Activated T-cell treated with anti-CD3 and anti-CD28 coated beads, Interleukin-2, amount 50 U/mL, for 48 hours (primary cell): ENCODE measurements around the gene SLC7A14.

Source experiments
- DNase-seq, 2 experiments: peaks; one replicate each; pipeline ENCODE4 v3.0.0-alpha.2; 2020

SLC7A14 gene

DNA sequence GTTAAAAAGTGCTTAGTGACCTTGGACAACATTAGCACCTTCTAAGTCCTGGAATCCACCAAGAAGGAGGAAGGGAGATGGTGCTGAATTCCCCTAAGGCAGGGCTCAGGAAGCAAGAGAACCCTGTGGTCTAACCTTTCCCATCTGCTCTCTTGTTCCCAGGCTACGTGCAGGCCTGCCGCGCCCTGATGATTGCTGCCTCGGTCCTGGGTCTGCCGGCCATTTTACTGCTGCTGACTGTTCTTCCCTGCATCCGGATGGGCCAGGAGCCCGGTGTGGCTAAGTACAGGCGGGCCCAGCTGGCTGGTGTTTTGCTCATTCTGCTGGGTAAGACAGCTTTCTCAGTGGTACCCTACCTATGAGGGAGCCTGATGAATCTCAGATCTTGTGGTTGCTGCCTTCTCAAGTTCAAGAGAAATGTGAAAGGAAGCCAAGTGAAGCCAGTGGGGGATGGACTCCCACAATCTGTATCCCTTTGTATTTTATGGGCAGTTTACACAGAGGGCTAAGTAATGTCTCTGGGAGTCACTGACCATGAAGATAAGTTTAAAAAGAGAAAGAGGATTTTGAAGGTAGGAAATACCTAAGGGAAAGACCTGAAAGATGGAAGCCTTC, 162.8 kb downstream of the SLC7A14 start:
- no peak for DNase-seq

DNA sequence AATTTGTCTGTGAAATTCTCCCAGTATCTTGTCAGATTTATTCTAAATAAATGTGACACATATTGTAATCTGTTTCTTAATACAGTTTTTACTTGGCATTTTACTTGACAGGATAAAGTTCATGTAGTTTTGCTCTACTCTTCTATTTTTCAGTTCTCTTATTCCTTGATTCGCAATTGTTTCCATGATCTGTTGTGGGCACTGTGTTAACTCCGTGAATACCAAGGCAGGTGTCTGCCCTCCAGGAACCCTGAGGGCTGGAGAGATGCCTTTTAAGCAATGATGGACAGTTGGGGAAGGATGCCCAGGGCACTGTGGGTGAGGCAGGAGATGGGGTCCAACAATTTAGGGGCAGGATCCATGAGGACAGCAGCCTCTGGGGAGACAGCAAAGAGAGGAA, 164.1 kb downstream of the SLC7A14 start:
- DNase-seq = no peak

DNA sequence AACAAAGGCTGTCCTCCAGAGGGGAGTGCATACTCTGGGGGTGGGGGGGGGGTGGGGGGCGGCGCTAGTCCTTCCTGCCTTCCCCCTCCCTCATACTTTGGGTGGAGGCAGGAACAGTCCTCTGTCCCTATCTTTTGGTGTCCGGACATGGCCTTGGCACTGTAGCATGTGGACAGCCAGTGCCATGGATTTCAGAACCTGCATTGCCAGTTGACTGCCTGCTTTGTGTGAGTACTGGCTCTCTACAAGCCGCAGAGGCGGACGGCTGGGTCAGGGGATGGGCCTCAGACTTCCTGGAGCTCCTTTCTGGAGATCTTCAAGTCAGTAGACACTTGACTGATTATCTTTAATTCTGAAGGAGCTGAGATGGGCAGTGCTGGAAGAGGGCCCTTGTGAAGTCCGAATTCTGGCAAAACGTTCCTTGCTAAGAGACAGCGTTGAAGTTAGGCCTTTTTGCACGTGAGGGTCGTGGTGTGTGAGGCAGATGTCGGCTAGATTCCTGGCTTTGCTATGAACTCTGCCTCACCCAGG, 164.7 kb downstream of the SLC7A14 start:
- no peak for DNase-seq

DNA sequence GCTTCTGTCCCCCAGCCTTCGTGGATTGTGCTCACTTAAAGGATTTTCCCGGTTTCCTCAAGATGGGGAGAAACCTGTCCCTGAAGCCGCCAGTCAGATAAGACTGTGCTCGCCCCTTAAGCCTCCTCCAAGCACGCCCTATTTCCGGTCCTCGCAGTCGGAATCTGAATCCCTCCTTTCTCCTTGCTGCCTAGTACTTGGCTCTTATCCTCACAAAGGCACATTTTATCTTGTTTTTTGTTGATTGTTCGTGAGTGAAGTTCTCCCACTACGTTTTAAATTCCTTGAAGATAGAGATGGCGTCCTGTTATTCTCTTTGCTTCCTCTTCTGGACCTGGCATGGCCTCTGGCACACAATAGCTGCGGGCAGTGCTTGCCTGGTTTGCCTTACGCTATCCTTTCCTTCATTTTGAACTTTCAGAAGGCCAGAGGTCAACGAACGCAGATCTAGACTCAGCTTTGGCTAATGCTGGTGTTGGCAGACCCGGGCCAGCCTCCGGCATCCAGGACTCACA, 165.5 kb downstream of the SLC7A14 start:
- no peak for DNase-seq

DNA sequence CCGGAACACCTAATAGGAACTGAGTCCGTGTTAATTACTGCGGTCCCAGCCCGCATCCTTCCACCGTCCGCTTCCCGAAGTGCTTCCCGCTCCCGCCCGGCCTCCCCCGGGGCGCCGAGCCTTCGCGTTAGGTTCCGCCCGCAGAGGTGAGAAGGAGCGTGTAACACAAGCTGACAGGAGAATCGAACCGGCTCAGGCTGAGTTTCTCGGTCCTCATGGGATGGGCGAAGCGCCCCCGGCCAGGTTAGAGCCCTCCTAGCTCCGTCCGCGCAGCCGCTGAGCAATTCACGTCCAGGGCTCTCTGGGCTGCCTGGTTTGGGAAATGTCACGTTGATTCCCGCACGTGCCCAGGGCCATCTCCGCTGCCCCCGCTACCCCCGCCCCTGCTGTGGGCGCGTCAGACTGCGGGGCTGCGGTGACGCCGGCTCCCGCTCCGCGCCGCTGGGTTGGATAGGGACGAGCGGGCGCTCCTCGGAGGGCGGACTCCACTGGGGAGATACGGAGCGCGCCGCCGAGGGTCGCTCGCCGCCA, 166.3 kb downstream of the SLC7A14 start:
- peak in 1 of 2 experiments; percentile 30 for DNase-seq

DNA sequence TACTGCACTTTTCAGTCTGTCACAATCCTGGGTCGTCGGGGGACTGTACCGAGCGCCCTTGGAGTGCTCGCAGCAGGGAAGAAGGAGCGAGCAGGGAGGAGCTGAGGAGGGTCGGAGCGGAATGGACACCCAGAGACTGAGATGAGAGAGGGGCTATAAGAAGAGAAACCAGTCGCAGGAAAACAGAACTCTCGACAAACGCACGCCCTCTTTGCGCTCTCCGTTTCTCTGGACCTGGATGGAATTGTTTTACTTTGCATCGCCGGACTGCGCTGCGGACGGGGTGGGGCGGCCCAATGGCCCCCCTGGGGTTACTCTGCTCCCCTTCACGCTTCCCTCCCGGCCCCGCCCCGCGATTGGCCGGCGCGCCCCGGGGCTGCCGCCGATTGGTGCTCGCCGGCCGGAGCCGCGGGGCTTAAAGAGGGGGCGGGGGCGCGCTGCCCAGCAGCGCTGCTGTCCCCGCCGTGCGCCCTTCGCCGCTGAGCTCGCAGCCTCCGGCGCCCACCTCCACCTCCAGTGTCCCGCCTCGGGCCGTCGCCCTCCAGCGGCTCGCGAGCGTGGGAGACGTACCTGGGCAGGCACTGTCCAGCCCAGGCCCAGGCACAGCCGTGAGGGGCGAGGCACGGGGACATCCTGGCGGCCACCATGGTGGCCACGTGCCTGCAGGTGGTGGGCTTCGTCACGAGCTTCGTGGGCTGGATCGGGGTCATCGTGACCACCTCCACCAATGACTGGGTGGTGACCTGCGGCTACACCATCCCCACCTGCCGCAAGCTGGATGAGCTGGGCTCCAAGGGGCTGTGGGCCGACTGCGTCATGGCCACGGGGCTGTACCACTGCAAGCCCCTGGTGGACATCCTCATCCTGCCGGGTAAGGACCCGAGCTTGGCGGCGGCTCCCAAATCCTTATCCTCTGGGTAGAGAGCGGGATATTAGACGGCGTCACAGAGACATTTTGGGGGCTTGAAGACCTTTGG, 167.2 kb downstream of the SLC7A14 start, which contains the start of gene CLDN11:
CLDN11 (plus strand) TSS at position 447 of the 977 bp plus-strand sequence; CDS start at position 646, 199 bp downstream.
- no peak for DNase-seq

DNA sequence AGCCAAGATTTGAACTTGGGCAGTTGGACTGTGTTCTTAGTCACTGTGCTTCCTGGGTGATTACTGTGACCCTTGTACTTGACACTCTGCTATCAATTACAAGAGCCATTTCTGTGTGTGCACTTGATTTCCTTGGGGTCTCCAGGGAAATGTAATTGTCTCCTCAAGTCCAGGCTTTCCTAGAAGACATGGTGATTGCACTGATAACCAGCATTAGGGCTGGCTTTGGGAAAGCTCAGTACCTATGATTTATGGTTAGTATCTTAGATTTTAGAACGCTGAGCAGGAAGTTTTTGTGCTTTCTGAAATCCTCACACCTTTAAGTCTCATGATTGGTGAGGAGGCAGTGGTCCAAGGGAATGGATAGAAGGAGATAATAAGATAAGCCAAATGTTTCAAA, 168.8 kb downstream of the SLC7A14 start:
- no peak for DNase-seq

DNA sequence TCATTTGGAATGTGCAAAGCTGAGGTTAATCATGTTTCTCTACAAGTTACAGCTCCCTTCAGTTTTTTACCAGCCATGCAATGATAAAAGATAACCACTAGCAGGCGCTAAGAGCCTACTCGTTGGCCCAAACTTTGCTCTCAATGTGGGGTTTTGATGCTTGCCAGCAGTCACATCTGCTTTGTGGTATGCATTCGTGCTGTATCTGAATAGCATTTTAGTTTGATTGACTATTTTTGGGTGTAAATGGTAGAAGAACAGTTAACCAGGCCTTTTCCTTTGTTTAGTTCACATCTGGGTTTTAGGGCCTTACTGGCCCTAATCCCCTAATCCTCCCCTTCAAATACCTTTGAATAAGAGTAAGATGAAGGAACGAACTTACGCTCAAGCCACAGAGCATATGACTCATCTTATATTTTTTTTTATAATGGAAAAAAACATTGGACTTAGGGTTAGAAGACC, 171.6 kb downstream of the SLC7A14 start:
- DNase-seq = peak; percentile 39 to 46

DNA sequence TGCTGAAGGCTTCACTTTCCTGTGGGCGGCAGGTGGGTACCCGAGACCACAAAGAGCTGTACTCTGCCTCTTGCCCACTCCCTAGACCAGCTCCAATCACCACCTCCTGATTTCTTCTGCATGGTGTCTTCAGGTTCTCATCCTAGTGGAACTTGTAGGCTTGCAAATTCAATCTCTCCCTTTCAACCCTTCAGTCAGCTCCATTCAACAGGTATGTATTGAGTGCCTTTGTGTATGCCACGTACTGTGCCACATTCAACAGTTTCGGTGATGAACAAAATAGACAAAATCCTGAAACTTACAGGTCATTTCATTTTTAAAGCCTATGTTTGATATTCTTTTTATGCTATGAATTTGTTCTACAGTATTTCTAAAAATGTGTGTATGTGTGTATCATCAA, 172.6 kb downstream of the SLC7A14 start:
- DNase-seq = no peak

DNA sequence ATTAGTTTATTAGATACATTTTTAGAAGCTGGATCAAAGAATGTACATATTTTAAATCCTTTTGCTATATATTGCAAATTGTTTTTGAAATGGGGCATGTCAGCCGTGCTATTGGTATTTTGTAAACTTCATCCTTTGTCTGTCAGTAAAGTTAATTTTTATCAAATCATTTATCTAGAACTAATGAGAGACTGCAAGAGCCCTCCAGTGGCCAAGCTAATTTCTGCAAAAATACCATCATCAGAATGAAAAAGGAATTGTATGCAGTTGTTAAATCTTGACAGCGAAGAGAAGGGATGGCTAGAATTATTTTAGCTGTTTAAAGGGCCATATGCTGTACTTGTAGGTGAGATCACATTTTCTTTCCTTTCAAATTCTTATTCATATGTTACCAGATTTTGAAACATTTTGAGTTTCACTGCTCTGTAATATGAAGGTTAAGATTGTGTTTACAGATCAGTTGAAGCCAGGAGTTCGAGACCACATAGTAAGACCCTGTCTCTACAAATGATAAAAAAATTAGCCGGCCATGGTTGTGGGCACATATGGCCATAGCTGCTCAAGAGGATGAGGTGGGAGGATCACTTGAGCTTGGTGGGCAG, 175.3 kb downstream of the SLC7A14 start:
- DNase-seq = no peak
